ENCODE data around the gene FXYD6.

The FXYD6 gene

DNA sequence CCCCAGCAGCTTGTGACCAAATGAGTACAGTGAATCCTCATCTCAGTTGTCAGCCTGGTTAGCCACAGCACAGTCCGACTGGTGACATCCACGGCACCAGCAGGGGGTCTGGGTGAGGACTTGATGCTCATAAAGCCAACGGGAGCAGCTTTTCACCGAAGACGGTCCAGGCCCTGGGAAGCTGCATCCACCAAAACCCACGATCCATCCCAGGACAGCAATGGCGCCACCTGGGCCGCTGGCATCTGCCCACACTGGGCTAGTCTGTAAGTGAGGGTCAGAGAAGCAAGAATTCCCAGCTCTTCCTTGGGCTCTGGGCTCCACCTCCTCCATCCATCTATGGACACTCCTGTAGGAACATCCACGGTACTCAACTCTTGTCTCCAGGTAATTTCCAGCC lies 25.1 kb upstream of the FXYD6 start:
- TF ChIP-seq, protein P1, sequence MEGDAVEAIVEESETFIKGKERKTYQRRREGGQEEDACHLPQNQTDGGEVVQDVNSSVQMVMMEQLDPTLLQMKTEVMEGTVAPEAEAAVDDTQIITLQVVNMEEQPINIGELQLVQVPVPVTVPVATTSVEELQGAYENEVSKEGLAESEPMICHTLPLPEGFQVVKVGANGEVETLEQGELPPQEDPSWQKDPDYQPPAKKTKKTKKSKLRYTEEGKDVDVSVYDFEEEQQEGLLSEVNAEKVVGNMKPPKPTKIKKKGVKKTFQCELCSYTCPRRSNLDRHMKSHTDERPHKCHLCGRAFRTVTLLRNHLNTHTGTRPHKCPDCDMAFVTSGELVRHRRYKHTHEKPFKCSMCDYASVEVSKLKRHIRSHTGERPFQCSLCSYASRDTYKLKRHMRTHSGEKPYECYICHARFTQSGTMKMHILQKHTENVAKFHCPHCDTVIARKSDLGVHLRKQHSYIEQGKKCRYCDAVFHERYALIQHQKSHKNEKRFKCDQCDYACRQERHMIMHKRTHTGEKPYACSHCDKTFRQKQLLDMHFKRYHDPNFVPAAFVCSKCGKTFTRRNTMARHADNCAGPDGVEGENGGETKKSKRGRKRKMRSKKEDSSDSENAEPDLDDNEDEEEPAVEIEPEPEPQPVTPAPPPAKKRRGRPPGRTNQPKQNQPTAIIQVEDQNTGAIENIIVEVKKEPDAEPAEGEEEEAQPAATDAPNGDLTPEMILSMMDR (IDR thresholded peaks at IDR 0.05; ENCODE audit: extremely low read depth, insufficient read depth, missing control alignments), result no peak
- in situ Hi-C loops (cut with MboI; ENCODE audit: low pct_unique_long_range_greater_than_20kb, low sequenced_read_pairs, unreplicated experiment), result no loop called here
- DNase-seq (ENCODE audit: low spot score), result no peak

DNA sequence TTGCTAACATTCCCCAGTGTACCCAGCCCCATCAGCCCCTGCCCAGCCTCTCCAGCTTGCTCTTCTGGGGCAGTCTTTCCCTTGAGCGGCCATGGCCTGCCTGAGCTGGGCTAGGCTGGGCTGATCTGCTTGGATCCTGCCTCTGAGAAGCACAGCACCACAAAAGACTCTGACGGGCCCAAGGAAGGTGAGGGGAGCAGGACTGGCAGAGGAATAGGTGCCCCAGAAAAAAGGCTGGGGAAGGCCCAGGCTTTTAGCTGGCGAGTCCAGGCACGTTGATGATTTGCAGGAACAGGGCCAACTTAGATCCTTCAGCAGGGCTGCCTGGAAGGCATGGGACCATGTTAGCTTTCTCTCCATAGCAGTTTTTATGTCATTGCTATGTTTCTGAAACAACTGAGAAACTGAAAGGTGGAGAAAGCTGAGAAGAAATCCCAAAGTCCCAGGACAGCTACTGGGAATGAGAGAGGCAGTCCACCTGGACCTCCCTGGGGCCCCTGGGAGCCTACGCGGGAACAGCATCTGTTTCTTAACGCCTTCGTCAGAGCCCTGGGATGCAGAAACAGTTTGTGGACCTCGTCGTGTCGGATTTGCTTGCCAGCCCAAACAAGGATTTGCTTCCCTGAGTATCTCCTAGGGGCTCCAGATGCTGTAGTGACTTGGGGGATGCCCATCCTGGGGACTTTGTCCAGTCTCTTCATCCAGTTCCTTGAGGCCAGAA lies 24.4 kb upstream of the FXYD6 start:
- no peak for DNase-seq (ENCODE audit: low spot score)
- in situ Hi-C loops (cut with MboI; ENCODE audit: low pct_unique_long_range_greater_than_20kb, low sequenced_read_pairs, unreplicated experiment), result no loop called here
- TF ChIP-seq, protein P1 (IDR thresholded peaks at IDR 0.05; ENCODE audit: extremely low read depth, insufficient read depth, missing control alignments), result no peak

DNA sequence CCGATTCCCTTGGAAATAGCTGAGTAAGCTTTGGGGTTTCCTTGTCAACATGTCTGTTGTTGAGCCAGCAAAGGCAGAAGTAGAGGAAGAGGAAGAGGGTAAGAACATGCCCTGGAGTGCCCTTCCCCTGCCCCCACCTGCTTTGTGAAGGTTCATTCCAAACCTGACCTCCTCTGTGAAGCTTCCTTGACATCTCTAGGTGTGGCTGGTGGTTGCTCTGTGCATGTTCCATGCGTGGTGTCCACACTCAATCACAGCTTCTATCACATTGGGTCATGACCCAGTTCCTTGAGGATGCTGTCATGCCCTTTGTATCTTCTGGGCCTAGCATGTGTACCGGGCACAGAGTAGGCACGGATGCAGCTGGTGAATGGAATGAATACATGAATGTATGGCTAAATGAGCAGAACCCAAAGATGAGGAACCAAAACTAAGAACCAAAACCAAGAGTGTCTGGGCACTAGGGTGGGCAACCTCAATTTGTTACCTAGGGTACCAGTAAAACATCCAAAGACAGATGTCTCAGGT lies 23.7 kb upstream of the FXYD6 start:
- TF ChIP-seq, protein P1 (IDR thresholded peaks at IDR 0.05; ENCODE audit: extremely low read depth, insufficient read depth, missing control alignments), result no peak
- in situ Hi-C loops (cut with MboI; ENCODE audit: low pct_unique_long_range_greater_than_20kb, low sequenced_read_pairs, unreplicated experiment), result no loop called here
- DNase-seq (ENCODE audit: low spot score), result no peak

DNA sequence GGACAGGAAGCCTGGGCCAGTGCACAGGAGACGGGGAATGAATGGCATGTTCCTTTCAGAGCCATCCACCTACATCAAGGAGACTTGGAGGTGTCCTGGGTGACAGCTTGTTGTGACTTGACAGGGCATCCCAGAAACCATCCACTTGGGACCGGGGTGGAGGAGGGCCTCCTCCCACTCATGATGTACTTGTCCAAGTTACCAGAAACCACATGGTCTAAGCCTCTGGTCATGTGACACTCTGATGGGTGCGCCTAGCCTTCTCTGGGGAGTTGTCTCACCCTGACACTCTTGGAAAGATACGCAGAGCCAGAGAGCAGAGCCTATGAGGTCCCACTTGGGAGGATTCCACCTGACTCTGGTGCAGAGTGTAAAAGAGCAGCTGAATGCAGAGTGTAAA lies 21.6 kb upstream of the FXYD6 start:
- TF ChIP-seq, protein P1 (IDR thresholded peaks at IDR 0.05; ENCODE audit: extremely low read depth, insufficient read depth, missing control alignments), result no peak
- in situ Hi-C loops (cut with MboI; ENCODE audit: low pct_unique_long_range_greater_than_20kb, low sequenced_read_pairs, unreplicated experiment), result no loop called here

DNA sequence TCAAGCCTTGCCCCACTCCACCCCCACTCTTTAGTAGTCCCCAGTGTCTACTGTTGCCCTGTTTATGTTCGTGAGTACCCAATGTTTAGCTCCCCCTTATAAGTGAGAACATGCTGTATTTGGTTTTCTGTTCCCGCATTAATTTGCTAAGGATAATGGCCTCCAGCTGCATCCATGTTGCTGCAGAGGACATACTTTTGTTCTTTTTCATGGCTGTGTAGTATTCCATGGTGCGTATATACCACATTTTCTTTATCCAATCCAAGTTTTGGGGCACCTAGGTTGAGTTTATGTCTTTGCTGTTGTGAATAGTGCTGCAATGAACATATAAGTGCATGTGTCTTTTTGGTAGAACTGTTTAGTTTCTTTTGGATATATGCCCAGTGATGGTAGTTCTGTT lies 16.2 kb upstream of the FXYD6 start:
- TF ChIP-seq, protein P1 (IDR thresholded peaks at IDR 0.05; ENCODE audit: extremely low read depth, insufficient read depth, missing control alignments), result no peak
- DNase-seq (ENCODE audit: low spot score), result no peak
- in situ Hi-C loops (cut with MboI; ENCODE audit: low pct_unique_long_range_greater_than_20kb, low sequenced_read_pairs, unreplicated experiment), result no loop called here

More for the DNA sequence above, 21.6 kb upstream of the FXYD6 start:
- DNase-seq (ENCODE audit: low spot score), result no peak

DNA sequence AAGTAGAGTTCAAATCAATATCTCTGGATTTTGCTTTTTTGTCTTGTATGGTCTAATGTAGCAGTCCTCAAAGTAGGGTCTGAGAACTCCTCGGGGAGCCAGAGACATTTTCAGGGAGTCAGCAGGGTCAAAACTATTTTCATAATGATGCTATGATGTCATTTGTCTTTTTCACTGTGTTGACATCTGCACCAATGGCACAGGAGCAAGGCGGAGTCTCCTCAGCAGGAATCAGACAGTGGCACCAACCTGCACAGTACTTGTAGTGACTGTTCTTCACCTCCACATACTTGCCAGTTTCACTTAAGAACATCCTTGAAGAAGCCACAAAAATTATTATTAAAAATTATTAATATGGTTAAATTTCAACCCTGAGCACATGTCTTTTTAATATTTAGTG lies 14.9 kb upstream of the FXYD6 start:
- in situ Hi-C loops (cut with MboI; ENCODE audit: low pct_unique_long_range_greater_than_20kb, low sequenced_read_pairs, unreplicated experiment), result no loop called here
- DNase-seq (ENCODE audit: low spot score), result no peak
- TF ChIP-seq, protein P1 (IDR thresholded peaks at IDR 0.05; ENCODE audit: extremely low read depth, insufficient read depth, missing control alignments), result no peak

Data from GM13977 (cell line).